HG02884 (cell line): ENCODE measurements around the gene SCFD2.

Experiments used
- ATAC-seq: cut with Tn5 transposase; IDR thresholded peaks from one replicate; pipeline ENCODE4 v1.9.1; 2021; ENCODE audit warnings: mild to moderate bottlenecking, moderate library complexity; ENCODE audit not compliant: unreplicated experiment

The SCFD2 gene

DNA sequence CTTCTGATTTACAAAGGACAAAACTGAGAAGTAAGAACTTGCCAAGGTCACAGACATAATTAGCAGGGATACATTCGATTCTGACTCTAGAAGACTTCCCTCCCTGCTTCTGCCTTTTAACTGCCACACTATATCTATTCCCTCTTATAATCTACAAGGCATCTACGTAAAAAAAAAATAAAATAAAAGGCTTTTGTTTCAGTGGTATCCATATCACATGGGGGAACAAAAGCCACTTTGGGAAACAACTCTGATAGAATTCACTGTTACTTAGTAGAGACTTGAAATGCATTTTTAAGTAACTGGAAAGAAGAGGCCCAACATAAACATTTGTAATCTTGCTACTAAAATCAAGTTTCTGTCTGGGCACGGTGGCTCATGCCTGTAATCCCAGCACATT is 247.2 kb downstream of the SCFD2 start:
- no peak for ATAC-seq

DNA sequence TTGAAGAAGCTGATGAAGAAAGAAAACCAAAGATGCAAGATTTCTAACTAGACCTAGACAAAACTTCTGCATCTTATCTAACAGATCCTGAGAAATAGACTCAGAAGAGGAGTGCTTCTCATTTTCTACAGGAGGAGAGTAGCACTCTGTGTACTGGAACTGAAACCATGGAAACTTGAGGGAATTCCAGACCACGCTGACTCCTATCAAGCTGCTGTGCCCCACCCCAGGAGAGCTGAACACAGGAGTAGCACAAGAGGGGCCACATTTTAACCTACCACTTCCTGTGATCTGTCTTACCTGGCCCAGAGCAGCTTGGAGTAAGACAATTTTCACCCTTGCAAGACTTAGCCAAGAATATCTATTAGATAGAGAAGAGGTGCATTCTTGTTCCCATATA is 248.9 kb downstream of the SCFD2 start:
- no peak for ATAC-seq

DNA sequence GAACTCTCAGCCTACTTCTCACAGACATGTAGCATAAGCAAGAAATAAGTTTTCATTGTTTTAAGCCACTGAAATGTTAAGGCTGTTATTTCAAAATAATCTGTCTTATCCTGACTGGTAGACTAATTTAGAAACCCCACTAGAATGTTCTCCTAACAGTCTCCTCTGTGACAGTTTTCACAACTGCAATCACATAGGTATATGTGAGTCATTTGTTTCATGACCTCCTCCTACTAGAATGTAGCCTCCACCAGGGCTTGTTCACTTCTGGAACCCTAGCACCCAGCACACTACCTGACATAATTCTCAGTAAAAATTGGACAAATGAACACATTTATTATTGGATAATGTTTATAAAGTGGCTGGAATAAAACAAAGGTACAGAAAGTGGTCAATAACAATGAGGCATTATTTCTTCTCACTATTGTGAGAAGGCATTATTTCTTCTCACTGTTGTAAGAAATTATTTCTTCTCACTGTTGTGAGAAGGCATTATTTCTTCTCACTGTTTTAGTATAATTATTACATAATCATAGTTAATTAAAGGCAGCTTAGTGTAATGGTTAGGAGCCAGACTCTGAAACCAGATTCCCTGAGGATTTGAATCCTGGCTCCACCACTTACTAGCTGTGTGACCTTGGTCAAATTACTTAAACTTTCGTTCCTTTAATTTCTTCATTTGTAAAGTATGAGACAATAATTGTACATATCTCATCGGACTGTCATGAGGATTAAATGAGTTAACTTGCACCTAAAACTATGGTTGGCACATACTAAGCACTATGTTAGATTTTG is 252.2 kb downstream of the SCFD2 start:
- ATAC-seq = peak; percentile 94

DNA sequence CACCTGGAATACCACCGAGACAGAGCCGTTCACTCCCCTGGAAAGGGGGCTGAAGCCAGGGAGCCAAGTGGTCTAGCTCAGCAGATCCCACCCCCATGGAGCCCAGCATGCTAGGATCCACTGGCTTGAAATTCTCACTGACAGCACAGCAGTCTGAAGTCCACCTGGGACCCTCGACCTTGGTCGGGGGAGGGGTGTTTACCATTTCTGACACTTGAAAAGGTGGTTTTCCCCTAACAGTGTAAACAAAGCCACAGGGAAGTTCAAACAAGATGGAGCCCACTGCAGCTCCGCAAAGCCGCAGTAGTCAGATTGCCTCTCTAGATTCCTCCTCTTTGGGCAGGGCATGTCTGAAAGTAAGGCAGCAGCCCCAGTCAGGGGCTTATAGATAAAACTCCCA is 260.5 kb downstream of the SCFD2 start:
- ATAC-seq = no peak

DNA sequence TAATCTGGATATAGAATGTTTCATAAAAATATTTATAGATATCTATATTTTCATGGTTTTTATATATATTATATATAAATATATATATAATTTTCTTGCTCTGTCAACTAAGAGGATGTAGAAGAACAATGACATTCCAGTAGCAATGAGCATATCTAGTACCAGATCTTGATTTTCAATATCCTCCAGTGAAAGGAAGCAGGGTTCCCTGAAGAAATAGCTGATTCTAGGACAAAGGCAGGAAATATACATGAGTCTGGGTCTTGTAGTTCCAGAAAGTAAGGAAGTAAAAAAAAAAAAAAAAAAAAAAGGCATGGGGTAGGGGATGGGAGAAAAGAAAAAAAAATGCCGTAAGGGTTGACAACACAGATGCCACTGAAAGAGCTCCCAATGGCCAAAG is 262.4 kb downstream of the SCFD2 start:
- ATAC-seq = no peak

DNA sequence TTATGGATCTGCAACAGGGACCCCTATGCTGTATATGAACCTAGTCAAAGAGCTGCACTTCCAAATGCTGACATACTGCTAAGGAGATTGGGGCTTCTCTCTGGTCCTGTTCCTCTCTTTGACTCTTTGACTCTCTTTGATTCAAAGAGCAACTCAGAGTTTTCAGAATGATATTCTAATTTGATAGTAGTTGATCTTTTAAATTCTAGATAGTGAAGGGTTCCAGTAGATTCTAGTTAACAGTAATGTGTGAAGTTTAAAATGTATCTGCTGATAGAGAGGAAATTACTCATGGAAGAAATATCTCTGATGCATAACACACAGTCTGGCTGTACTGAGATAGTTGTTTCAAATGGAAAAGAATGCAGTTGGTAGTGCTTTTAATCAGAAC is 264.7 kb downstream of the SCFD2 start:
- ATAC-seq = no peak

DNA sequence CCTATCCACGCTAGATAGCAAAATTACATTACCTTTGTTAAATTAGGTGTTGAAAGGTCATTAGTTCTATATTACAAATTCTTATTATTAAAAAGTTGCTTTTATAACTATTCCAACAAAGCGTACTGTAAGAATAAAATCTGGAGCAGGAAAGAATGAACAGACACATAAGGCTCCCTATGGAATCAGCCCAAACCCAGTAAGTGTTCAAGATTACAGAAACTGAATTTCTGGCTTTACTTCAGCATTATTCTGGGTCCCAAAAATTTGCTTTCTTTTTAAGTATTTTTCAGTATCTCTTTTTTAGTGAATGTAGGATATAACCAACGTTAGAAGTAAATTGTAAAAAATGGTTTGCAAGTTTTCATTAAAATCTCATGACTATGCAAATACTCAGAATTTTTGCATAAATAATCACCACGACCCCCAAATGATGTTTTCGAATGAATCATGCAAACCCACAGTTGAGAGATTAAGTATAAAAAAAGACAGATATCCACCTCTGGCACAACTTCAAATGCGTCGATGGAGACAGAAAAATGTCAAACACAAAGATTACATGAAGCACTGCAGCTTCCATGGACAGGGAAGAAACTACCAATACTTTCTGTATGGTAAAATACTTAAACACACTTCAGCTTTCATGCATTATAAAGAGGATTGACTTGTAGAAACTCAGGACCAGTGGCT is 265.2 kb downstream of the SCFD2 start:
- ATAC-seq = no peak

DNA sequence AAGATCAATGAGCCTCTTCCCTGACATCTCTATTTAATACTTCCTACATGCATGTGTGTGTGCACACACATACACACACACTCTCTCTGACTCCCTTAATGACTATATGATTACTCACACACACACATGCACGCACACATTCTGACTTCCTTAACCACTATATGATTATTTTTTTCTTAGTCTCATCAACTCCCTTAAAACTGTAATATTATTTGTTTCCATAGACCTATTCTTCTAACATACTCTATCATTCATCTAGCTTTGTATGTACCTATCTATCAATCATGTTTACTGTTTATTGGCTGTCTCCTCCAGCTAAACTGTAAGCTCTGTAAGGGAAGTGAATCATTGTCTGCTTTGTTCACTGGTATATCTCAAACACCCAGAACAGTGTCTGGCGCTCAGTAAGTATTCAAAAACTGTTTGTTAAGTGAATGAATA is 267.2 kb downstream of the SCFD2 start:
- ATAC-seq = no peak

DNA sequence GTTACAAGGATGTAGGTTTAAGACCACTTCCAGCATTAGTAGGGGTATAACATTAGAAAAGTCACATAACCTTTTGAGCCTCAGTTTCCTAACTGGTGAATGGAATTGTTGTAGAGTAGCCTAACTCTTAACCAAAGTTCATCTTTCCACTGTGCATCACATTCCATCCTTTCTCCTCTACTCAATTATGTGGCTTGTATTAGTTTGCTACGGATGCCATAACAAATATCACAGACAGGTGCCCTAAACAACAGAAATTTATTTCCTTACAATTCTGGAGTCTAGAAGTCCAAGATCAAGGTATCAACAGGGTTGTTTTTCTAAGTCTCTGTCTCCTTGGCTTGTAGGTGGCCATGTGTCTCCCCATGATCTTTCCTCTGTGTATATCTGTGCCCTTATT is 271.8 kb downstream of the SCFD2 start:
- ATAC-seq = no peak

DNA sequence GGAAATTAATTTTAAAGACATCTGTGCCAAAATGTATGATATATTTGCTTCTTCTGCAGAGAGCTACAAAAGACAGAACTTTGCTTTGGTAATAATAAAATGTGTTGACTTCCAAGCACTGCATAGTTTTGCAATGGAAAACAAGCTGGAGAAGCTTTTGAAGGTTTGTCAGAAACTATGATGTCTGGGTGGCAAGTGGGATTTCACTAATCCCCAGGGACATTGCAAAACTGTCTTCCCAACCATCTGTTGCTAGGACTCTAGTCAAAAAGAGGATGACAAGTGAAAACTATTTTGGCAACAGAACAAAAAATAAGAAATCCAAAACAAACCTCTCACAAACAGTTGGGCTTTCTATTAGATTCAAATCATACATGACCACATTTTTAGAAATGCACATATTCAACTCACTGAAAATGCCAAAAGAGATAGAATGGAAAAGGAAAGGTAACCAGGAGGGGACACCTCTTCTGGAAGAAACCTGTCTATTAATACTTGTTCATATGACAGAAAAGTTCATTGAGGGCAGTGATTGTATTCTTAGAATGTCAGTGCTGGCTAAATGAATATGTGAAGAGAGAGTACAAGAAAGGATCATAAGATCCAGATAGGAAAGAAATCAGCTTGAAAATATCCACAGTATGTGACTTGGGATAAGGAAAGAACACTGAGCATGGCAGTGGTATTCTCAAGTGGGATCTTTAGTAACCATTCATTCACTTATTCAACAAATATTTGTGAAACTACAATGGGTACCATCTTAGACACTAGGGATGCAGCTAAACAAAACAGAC is 275.7 kb downstream of the SCFD2 start:
- ATAC-seq = no peak

DNA sequence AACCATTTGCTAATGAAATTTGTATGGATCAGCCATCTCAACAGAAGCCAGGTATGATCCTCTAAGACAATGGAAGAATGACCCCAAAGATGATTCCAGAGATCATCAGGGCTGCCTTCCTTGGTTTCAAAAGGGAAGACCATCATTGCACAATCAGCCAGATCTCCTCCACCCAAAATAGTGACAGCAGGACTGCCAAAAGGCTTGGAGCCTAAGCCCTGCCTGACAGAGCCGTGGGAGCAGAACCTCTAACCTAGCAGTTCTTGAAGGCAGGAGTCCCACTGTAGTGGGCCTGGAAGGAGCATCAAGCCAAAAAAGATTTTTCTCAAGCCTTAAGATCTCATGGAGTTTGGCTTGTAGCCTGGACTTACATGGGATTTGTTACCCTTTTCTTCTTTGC is 277.7 kb downstream of the SCFD2 start:
- ATAC-seq = no peak

DNA sequence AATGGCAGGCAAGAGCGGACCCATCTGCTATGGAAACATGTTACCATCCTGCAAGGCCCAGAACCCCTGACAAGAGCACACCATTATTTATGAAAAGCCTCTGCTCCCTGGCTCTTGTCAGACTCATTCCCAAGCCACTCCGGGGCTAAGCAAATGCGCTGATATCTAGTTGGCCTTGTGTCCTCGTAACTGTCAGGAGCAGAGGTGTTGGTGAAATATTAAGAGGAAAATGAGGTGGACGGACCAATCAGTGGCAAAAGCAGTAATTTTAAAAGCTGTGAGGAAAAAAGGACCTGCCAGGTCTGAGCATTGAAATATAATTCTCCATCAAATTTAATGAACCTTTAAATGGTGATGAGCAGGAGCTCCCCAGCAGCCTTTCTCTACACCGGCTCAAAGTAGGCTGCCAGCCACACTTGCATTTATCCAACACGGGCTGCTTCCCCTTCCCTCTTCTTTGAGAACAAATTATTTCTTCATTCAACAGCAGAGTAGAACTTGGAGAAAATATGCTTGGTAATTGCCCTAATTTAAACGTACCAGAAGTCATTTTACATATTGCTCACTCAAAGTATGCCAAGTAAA is 289.4 kb downstream of the SCFD2 start:
- ATAC-seq = no peak

DNA sequence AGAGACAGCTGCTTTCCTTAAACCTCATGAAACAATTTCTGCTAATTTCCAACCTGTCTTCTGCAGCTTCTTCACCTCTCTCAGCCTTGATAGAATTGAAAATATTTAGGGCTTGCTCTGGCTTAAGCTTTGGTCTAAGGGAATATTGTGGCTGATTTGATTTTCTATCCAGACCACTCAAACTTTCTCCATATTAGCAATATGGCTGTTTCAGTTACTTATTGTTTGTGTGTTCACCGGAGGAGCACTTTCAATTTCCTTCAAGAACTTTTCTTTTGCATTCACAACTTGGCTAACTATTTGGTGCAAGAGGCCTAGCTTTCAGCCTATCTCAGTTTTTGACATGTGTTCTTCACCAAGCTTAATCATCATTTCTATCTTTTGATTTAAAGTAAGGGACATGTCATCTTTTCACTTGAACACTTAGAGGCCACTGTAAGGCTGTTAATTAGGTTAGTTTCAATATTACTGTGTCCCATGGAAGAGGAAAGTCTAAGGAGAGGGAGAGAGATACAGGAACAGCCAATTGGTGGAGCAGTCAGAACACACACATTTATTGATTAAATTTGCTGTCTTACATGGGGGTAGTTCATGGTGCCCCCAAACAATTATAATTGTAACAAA is 290.6 kb downstream of the SCFD2 start:
- peak; percentile 53 for ATAC-seq

DNA sequence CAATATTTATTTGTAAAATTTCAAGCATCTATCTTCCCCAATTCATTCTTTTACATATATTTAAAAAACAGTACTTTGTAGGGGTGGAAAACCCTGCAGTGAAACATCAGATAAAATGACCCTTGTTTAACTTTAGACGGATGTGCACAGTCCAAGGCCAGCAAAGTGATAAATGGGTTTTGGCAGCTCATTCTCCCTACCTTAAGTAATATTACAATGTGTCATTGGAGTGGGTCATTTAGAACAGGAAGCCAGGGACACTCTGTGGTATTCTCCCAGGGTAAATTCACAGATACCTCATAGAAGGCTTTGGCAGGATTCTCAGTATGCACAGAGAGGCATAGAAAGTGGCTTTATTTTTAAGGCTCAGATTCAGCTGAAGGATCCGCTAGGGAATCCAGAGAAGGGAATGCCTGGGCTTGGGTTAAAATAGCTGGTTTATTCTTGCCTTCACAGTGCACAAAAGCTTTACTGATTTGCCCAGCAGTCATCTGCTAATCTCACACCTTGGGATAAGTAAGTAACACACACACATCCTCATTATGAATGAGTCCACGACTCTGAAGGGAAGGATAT is 297.0 kb downstream of the SCFD2 start:
- no peak for ATAC-seq

DNA sequence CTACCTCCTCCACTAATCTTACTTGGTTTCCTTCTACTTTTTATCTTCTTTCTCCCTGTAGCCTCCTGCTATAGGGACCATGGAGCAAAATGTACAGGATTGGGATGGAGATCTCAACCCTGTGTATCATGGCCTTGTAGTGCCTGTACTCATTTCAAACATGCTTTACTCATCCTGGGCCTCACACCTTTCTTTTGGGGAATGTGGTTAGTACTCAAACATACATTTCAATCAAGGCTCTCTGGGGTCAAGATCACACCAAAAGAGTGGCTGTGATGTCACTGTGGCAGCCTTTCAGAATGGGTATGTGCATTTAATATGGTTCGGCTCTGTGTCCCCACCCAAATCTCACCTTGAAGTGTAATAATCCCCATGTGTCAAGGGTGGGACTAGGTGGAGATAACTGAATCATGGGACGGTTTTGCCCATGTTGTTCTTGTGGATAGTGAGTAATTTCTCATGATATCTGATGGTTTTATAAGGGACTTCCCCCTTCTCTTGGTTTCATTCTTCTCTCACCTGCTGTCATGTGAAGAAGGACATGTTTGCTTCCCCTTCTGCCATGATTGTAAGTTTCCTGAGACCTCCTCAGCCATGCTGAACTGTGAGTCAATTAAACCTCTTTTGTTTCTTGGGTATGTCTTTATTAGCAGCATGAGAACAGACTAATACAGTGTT is 298.6 kb downstream of the SCFD2 start:
- no peak for ATAC-seq

DNA sequence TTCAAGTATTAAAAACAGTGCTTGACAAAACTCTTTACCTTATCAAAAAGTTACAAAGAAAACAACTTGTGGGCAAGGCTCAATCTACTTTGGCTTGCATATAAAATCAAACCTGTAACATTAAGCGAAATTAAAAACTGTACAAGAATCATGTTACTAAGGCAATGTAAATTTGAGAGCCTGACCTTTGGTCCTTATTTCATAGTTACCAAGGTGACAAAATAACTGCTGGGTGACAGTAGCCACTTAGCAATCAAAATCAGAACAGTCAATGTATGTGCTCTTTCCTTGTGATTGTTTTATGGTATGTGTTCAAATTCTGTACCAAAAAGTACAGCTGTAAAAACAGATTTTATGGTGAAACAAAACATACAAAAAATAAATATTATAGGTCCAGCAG is 299.7 kb downstream of the SCFD2 start:
- no peak for ATAC-seq

DNA sequence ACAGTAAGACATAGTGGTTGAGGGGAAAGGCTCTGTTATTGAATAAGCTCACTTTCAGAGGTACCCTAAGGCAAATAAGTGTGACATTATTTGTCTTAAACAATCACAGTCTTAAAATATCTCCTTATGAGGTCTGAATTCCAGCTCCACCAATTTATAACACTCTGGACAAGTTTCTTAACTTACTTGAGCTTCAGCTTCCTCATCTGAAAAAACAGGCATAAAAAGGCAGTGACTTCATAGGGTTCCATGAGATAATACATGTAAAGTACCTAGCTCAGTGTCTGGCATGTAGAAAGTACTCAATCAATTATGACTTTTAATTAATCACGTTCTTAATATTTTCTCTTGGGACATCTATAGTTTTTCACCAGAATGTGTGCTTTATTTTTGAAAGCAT is 301.3 kb downstream of the SCFD2 start:
- ATAC-seq = no peak

DNA sequence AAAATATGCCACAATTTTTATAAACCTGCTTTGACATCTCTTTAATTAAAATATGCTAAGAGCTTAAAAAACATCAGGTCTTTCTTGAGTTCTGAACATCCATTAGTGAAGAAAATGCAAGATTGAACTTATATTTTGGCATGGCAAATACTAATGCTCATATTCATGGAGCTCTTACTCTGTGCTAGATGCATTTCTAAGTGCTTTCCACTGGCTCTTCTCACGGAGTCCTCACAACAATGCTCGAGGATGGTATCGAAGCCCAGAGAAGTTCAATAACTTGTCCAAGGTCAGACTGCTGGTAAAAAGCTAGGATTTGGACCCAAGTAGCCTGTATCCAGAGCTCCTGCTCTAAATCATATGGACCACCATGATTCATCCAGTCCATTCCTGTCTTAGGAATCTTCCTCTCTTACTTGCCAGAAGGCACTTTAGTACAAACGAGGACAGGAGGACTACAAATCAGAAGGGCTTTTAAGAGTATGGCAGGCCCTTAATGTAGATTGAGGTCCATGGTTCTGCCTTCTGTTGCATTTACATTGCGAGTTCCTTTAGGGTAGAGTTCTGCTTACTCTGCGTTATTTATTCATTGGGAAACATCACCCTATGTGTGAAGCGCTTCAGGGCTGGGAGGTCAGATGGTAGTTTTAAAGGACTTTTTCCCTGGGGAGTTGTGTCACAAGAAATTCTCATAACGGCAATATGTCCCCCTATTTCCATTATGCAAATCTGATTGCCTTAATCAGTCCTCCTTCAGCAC is 304.6 kb downstream of the SCFD2 start:
- no peak for ATAC-seq

DNA sequence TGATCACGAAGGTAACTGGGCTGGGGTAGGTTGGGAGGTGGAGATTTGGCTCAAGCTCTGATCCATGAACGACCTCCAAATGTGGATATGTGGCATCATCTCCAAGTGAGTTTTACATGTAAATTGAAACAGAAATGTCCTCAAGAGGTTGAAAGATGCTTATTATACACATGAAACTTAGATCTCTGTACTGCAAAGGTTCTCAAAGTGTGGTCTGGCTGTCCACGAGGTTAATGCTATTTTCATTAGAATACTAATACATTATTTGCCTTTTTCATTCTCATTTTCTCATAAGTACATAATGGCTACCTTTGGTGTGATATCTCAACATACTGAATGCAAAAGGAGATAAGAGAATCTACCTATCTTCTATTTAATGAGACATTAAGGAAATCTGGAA is 305.6 kb downstream of the SCFD2 start:
- ATAC-seq = no peak
